ENCODE results near the gene NFATC1. TPM values are rescaled to one million over a fixed set of nuclear protein-coding genes. Genes with fewer than 3 reads are reported as not detected.

Gene NFATC1
- total and polyA plus RNA-seq, 2 experiments from 2014 or later: 4.2 to 11.3 TPM

GRCh38 chr18:79460481-79461300 lies 65.0 kb downstream of the NFATC1 start:
- no peaks in the 10 kb centered on the region for H3K9me2 ChIP-seq (replicated peaks; ENCODE audit: insufficient read depth)
- 85% methylated on average over 30 of the region's 31 CpGs for WGBS (ENCODE audit: low lambda C conversion rate, missing lambda C conversion rate)
- no peaks in the 10 kb centered on the region for H3K36me3 ChIP-seq (replicated peaks; ENCODE audit: insufficient read depth, low read depth)
- H3K4me2 ChIP-seq: no peak overlapping the region
- H3K27me3 ChIP-seq: no peaks in the 10 kb centered on the region
- no peak overlapping the region for H3K27ac ChIP-seq
- H3K4me3 ChIP-seq: no peak overlapping the region
- no peaks in the 10 kb centered on the region for H4K20me1 ChIP-seq (ENCODE audit: insufficient read depth, poor library complexity, severe bottlenecking)
- no peaks in the 10 kb centered on the region for H3K79me2 ChIP-seq
- no peak for DNase-seq (ENCODE audit: low spot score)
- no peak overlapping the region for H2AFZ ChIP-seq
- H3K4me1 ChIP-seq (ENCODE audit: insufficient read depth): peaks cover 23% of the 10 kb centered on the region
- no peaks in the 10 kb centered on the region for H3K9me3 ChIP-seq (ENCODE audit: low read depth)
- TF ChIP-seq, protein P1, sequence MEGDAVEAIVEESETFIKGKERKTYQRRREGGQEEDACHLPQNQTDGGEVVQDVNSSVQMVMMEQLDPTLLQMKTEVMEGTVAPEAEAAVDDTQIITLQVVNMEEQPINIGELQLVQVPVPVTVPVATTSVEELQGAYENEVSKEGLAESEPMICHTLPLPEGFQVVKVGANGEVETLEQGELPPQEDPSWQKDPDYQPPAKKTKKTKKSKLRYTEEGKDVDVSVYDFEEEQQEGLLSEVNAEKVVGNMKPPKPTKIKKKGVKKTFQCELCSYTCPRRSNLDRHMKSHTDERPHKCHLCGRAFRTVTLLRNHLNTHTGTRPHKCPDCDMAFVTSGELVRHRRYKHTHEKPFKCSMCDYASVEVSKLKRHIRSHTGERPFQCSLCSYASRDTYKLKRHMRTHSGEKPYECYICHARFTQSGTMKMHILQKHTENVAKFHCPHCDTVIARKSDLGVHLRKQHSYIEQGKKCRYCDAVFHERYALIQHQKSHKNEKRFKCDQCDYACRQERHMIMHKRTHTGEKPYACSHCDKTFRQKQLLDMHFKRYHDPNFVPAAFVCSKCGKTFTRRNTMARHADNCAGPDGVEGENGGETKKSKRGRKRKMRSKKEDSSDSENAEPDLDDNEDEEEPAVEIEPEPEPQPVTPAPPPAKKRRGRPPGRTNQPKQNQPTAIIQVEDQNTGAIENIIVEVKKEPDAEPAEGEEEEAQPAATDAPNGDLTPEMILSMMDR (IDR thresholded peaks at IDR 0.05; ENCODE audit: poor library complexity): no peak
- no peak for TF ChIP-seq EZH2phosphoT487 (IDR thresholded peaks at IDR 0.05; ENCODE audit: low read depth, severe bottlenecking, unreplicated experiment)
- no peak for TF ChIP-seq EZH2 (IDR thresholded peaks at IDR 0.05; ENCODE audit: borderline replicate concordance)

DNA sequence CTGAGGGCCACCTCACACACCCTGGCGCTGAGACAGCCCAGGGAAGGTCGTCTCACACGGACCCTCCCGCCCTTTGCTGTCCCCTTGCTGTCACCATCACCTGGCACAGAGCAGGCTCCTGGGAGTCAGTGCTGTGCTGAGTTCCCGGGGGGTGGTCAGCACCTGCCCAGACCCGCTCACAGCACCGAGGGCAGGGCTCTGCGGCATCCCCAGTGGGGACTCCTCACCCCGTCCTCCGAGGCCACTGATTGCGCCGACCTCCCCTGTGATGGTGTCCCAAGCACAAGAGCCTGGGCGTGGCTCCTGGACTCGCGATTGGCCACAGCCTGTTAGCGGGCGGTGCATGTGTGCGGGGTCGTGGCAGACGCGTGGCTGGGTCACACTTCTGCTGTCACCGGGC lies 65.9 kb downstream of the NFATC1 start:
- no peak for DNase-seq (ENCODE audit: low spot score)
- H3K27me3 ChIP-seq: no peaks in the 10 kb centered on the region
- no peak overlapping the region for H3K4me3 ChIP-seq
- no peaks in the 10 kb centered on the region for H3K9me3 ChIP-seq (ENCODE audit: low read depth)
- H2AFZ ChIP-seq: no peak overlapping the region
- peaks cover 23% of the 10 kb centered on the region for H3K4me1 ChIP-seq (ENCODE audit: insufficient read depth)
- WGBS (ENCODE audit: low lambda C conversion rate, missing lambda C conversion rate): 97% methylated on average over 21 of the region's 22 CpGs
- TF ChIP-seq EZH2 (IDR thresholded peaks at IDR 0.05; ENCODE audit: borderline replicate concordance) (no peak), EZH2phosphoT487 (IDR thresholded peaks at IDR 0.05; ENCODE audit: low read depth, severe bottlenecking, unreplicated experiment) (no peak)
- TF ChIP-seq, protein P1 (IDR thresholded peaks at IDR 0.05; ENCODE audit: poor library complexity): no peak
- H4K20me1 ChIP-seq (ENCODE audit: insufficient read depth, poor library complexity, severe bottlenecking): no peaks in the 10 kb centered on the region
- H3K36me3 ChIP-seq (replicated peaks; ENCODE audit: insufficient read depth, low read depth): no peaks in the 10 kb centered on the region
- H3K27ac ChIP-seq: no peak overlapping the region
- no peaks in the 10 kb centered on the region for H3K79me2 ChIP-seq
- H3K9me2 ChIP-seq (replicated peaks; ENCODE audit: insufficient read depth): no peaks in the 10 kb centered on the region
- no peak overlapping the region for H3K4me2 ChIP-seq

- Histone ChIP-seq H3K4me2 (no peak overlapping the region), H3K27me3 (no peaks in the 10 kb centered on the region), H4K20me1 (ENCODE audit: insufficient read depth, poor library complexity, severe bottlenecking) (no peaks in the 10 kb centered on the region), H3K9me2 (replicated peaks; ENCODE audit: insufficient read depth) (no peaks in the 10 kb centered on the region), H3K79me2 (no peaks in the 10 kb centered on the region), H2AFZ (no peak overlapping the region), H3K4me1 (ENCODE audit: insufficient read depth) (peaks cover 23% of the 10 kb centered on the region), H3K27ac (no peak overlapping the region), H3K9me3 (ENCODE audit: low read depth) (no peaks in the 10 kb centered on the region), H3K4me3 (no peak overlapping the region), H3K36me3 (replicated peaks; ENCODE audit: insufficient read depth, low read depth) (no peaks in the 10 kb centered on the region)
- WGBS (ENCODE audit: low lambda C conversion rate, missing lambda C conversion rate): 95% methylated on average over 25 of the region's 25 CpGs
- TF ChIP-seq, protein P1 (IDR thresholded peaks at IDR 0.05; ENCODE audit: poor library complexity): no peak
- no peak for TF ChIP-seq EZH2 (IDR thresholded peaks at IDR 0.05; ENCODE audit: borderline replicate concordance)
- TF ChIP-seq EZH2phosphoT487 (IDR thresholded peaks at IDR 0.05; ENCODE audit: low read depth, severe bottlenecking, unreplicated experiment): no peak
- DNase-seq (ENCODE audit: low spot score): no peak
These were observed 67.8 kb downstream of the NFATC1 start for GRCh38 chr18:79463424-79463960.
